NB4 (cell line): ENCODE measurements around the gene DOCK4.

ENCODE experiments used
- DNase-seq: peaks from one replicate; pipeline ENCODE4 v3.0.0; 2010; ENCODE audit warnings: low read depth
- H3K4me3 ChIP-seq: one replicate; pipeline ENCODE4 v1.5.1; 2011; ENCODE audit warnings: mild to moderate bottlenecking, low read depth, low read length, moderate library complexity
- MYC ChIP-seq: IDR thresholded peaks from 2 replicates; pipeline ENCODE4 v1.6.1; 2011; ENCODE audit warnings: low read depth, low read length
- POLR2A ChIP-seq: IDR thresholded peaks from 2 replicates; pipeline ENCODE4 v1.6.1; 2011; ENCODE audit warnings: mild to moderate bottlenecking; ENCODE audit not compliant: insufficient read length; ENCODE audit errors: extremely low read depth
- TF ChIP-seq, protein P1 (sequence below): IDR thresholded peaks from 2 replicates; pipeline ENCODE4 v1.6.1; 2011; ENCODE audit warnings: low read depth, low read length
- TF ChIP-seq, protein P2 (sequence below): IDR thresholded peaks from one replicate; pipeline ENCODE4 v1.5.1; 2012; ENCODE audit warnings: low read depth, low read length

The DOCK4 gene

DNA sequence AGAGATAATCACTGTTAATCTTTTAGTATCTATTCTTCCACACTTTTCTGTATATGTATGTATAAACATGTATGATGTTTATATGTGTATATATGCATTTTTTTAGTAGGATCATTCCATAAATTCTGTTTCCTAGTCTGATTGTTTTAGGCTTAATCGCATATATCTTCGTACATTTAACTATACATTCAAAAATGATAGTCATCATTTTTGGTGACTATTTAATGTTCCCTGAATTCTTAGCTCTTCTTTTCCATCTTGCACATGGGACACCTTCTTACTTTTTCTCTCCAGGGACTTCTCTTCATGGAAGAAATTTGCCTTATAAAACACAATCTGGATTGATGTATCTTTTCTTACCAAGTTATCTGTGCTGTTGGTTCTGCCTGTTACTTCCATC is 42.4 kb upstream of the DOCK4 start:
- DNase-seq: no peak
- H3K4me3 ChIP-seq: no peak overlapping the region
- no peak for TF ChIP-seq POLR2A
- no peak for TF ChIP-seq MYC
- TF ChIP-seq, protein P1, sequence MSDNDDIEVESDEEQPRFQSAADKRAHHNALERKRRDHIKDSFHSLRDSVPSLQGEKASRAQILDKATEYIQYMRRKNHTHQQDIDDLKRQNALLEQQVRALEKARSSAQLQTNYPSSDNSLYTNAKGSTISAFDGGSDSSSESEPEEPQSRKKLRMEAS: no peak
- TF ChIP-seq, protein P2, sequence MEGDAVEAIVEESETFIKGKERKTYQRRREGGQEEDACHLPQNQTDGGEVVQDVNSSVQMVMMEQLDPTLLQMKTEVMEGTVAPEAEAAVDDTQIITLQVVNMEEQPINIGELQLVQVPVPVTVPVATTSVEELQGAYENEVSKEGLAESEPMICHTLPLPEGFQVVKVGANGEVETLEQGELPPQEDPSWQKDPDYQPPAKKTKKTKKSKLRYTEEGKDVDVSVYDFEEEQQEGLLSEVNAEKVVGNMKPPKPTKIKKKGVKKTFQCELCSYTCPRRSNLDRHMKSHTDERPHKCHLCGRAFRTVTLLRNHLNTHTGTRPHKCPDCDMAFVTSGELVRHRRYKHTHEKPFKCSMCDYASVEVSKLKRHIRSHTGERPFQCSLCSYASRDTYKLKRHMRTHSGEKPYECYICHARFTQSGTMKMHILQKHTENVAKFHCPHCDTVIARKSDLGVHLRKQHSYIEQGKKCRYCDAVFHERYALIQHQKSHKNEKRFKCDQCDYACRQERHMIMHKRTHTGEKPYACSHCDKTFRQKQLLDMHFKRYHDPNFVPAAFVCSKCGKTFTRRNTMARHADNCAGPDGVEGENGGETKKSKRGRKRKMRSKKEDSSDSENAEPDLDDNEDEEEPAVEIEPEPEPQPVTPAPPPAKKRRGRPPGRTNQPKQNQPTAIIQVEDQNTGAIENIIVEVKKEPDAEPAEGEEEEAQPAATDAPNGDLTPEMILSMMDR: no peak

DNA sequence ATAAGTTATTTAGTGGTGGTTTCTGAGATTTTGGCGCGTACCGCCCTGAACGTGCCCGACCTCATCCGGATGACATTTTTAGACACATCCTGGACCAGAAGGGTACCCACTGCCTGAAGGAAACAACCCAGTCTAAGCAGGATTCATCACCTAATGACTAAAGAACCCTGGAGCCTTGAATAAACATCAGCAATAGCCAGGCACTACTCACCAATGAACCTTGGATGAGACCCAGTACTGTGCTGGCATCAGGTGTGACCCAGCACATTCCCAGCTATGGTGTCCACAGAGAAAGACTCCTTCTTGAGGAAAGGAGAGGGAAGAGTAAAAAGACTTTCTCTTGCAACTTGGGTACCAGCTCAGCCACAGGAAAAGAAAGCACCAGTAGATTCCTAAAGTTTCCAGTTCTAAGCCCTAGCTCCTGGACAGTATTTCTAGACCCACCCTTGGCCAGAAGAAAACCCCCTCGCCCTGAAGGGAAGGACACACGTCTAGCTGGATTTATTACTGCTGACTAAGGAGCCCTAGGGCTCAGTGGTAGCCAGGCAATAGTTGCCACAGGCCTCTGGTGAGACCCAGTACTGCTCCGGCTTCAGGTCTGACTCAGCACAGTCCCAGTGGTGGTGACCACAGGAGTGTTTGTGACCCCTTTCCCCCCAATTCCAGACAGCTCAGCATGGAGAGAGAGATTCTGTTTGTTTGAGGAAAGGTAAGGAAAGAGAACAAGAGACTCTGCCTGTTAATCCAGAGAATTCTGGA is 32.8 kb upstream of the DOCK4 start:
- DNase-seq: no peak
- H3K4me3 ChIP-seq: no peak overlapping the region
- no peak for TF ChIP-seq MYC
- TF ChIP-seq, protein P2: no peak
- TF ChIP-seq, protein P1: no peak
- no peak for TF ChIP-seq POLR2A

DNA sequence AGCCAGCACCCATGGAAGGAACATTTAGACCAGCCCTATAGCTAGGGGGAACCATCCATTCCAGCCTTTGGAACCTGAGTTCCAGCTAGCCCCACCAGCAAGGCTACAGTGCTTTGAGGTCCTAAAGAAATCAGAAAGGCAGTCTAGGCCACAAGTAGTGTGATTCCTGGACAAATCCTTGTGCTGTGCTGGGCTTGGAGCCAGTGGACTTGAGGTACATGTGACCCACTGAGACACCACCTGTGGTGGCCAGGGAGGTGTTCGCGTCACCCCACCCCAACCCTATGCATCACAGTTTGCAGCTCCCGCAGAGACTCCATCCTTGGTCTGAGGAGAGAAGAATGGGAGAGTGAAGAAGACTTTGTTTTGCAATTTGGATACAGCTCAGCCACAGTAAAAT is 32.1 kb upstream of the DOCK4 start:
- TF ChIP-seq, protein P1: no peak
- TF ChIP-seq MYC: no peak
- TF ChIP-seq POLR2A: no peak
- TF ChIP-seq, protein P2: no peak
- DNase-seq: no peak
- no peak overlapping the region for H3K4me3 ChIP-seq

DNA sequence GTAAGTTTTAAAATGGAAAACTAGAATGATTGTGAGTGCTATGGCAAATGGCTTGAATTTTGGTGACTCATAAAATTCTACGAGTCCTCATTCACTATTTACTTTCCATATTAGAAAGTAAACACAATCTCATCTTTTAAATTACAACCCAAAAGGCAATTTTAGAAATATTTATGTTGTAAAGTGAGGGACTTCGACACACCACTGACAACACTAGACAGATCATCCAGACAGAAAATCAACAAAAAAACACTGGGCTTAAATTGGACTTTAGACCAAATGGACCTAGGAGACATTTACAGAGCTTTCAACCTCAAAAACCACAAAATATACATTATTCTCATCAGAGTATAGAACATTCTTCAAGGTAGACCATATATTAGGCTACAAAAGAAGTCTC is 30.4 kb upstream of the DOCK4 start:
- no peak overlapping the region for H3K4me3 ChIP-seq
- DNase-seq: no peak
- TF ChIP-seq POLR2A: no peak
- TF ChIP-seq MYC: no peak
- TF ChIP-seq, protein P2: no peak
- TF ChIP-seq, protein P1: no peak

DNA sequence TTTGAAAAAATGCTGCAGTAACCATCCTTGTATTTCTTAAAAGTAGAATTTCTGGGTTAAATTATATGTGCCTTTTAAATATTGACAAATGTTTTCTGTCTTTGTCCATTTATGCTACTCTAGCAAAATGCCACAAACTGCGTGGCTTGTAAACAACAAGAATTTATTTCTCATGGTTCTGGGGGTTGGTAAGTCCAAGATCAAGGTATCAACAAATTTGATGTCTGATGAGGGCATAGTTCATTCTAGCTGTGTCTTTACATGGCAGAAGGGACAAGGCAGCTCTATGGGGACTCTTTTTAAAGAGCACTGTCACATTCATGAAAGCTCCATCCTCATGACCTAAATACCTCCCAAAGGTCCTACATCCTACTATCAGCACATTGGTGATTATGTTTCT is 27.9 kb upstream of the DOCK4 start:
- no peak overlapping the region for H3K4me3 ChIP-seq
- TF ChIP-seq, protein P1: no peak
- TF ChIP-seq POLR2A (no peak), MYC (no peak)
- TF ChIP-seq, protein P2: no peak
- DNase-seq: no peak
